ENCODE data around the gene DEFB132. TPM values are rescaled to one million over a fixed set of nuclear protein-coding genes. Genes with fewer than 3 reads are reported as not detected.
A peak's percentile ranks its signal among the peaks of the same experiment; 100 is the strongest.

The DEFB132 gene
- total and polyA plus RNA-seq, 2 of the 13 experiments (the other 11 are each of a cell fraction or from before 2014, with no cell fraction given), result not detected

DNA sequence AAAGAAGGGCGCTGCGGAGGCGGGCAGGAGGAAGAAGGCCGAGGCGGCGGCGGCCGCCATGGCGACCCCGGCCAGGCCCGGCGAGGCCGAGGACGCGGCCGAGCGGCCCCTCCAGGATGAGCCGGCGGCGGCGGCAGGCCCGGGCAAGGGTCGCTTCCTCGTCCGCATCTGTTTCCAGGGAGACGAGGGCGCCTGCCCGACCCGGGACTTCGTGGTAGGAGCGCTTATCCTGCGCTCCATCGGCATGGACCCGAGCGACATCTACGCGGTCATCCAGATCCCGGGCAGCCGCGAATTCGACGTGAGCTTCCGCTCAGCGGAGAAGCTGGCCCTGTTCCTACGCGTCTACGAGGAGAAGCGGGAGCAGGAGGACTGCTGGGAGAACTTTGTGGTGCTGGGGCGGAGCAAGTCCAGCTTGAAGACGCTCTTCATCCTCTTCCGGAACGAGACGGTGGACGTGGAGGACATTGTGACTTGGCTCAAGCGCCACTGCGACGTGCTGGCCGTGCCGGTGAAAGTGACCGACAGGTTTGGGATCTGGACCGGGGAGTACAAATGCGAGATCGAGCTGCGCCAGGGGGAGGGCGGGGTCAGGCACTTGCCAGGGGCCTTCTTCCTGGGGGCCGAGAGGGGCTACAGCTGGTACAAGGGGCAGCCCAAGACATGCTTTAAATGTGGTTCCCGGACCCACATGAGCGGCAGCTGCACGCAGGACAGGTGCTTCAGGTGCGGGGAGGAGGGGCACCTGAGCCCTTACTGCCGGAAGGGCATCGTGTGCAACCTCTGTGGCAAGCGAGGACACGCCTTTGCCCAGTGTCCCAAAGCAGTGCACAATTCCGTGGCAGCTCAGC is 40.6 kb downstream of the DEFB132 start (continued):
- TF ChIP-seq ZNF773 (CRISPR knock-in tag; IDR thresholded peaks at IDR 0.05; ENCODE audit: borderline replicate concordance) (peak; percentile 90; the same call in 1 of the 2 replicates), CCDC6 (CRISPR knock-in tag; IDR thresholded peaks at IDR 0.05) (0 out of 2 replicates have a peak, but pooled peaks have one; percentile 17), TSC22D2 (CRISPR knock-in tag; IDR thresholded peaks at IDR 0.05; ENCODE audit: borderline replicate concordance) (peak; percentile 70; the same call in 1 of the 2 replicates), POLR2AphosphoS5 (IDR thresholded peaks at IDR 0.05; ENCODE audit: low read depth, low read length) (peak; percentile 67), RXRA (CRISPR knock-in tag; IDR thresholded peaks at IDR 0.05) (peak; percentile 57; the same call in 1 of the 2 replicates), ARNT2 (CRISPR knock-in tag; IDR thresholded peaks at IDR 0.05; ENCODE audit: low read depth) (no peak; the same call in 1 of the 2 replicates), U2AF1 (optimal IDR thresholded peaks at IDR 0.05; ENCODE audit: low read depth, low read length) (no peak), TBX3 (IDR thresholded peaks at IDR 0.05; ENCODE audit: borderline replicate concordance) (no peak), PHB2 (IDR thresholded peaks at IDR 0.05; ENCODE audit: partially characterized antibody) (no peak), ZHX1 (CRISPR knock-in tag; IDR thresholded peaks at IDR 0.05; ENCODE audit: low read depth) (no peak), CREB3 (CRISPR knock-in tag; IDR thresholded peaks at IDR 0.05) (no peak), ZNF20 (CRISPR knock-in tag; IDR thresholded peaks at IDR 0.05) (no peak; the same call in 1 of the 2 replicates), BCLAF1 (IDR thresholded peaks at IDR 0.05) (no peak)
- TF ChIP-seq, protein P1, sequence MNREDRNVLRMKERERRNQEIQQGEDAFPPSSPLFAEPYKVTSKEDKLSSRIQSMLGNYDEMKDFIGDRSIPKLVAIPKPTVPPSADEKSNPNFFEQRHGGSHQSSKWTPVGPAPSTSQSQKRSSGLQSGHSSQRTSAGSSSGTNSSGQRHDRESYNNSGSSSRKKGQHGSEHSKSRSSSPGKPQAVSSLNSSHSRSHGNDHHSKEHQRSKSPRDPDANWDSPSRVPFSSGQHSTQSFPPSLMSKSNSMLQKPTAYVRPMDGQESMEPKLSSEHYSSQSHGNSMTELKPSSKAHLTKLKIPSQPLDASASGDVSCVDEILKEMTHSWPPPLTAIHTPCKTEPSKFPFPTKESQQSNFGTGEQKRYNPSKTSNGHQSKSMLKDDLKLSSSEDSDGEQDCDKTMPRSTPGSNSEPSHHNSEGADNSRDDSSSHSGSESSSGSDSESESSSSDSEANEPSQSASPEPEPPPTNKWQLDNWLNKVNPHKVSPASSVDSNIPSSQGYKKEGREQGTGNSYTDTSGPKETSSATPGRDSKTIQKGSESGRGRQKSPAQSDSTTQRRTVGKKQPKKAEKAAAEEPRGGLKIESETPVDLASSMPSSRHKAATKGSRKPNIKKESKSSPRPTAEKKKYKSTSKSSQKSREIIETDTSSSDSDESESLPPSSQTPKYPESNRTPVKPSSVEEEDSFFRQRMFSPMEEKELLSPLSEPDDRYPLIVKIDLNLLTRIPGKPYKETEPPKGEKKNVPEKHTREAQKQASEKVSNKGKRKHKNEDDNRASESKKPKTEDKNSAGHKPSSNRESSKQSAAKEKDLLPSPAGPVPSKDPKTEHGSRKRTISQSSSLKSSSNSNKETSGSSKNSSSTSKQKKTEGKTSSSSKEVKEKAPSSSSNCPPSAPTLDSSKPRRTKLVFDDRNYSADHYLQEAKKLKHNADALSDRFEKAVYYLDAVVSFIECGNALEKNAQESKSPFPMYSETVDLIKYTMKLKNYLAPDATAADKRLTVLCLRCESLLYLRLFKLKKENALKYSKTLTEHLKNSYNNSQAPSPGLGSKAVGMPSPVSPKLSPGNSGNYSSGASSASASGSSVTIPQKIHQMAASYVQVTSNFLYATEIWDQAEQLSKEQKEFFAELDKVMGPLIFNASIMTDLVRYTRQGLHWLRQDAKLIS (CRISPR knock-in tag; IDR thresholded peaks at IDR 0.05), result peak; percentile 89; the same call in 1 of the 2 replicates
- TF ChIP-seq, protein P2, sequence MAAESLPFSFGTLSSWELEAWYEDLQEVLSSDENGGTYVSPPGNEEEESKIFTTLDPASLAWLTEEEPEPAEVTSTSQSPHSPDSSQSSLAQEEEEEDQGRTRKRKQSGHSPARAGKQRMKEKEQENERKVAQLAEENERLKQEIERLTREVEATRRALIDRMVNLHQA (CRISPR knock-in tag; IDR thresholded peaks at IDR 0.05), result no peak
- TF ChIP-seq, protein P3, sequence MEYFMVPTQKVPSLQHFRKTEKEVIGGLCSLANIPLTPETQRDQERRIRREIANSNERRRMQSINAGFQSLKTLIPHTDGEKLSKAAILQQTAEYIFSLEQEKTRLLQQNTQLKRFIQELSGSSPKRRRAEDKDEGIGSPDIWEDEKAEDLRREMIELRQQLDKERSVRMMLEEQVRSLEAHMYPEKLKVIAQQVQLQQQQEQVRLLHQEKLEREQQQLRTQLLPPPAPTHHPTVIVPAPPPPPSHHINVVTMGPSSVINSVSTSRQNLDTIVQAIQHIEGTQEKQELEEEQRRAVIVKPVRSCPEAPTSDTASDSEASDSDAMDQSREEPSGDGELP (IDR thresholded peaks at IDR 0.05; ENCODE audit: borderline replicate concordance, low read depth), result peak; percentile 66; the same call in 1 of the 2 replicates

Data from HepG2 (cell line).